ENCODE results near the gene NDUFB10.

DNA sequence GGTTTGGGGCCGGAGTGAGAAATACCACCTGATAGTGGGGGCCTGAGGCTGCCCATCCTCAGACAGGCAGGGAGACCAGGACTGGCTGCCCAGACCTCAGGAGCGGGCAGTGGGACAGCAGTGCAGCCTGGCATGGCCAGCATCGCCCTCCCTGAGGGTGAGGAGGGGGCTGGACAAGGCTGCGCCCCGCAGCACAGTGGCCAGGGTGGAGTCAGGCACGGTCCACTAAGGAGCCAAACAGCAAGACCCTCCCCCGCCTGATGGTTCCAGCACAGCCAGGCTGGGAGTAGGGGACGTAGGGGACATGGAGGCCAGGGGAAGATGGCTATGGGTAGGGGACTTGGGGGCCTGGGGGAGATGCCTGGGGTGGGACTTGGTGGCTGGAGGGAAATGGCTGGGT, 47.0 kb downstream of the NDUFB10 start:
- TF ChIP-seq, protein P1, sequence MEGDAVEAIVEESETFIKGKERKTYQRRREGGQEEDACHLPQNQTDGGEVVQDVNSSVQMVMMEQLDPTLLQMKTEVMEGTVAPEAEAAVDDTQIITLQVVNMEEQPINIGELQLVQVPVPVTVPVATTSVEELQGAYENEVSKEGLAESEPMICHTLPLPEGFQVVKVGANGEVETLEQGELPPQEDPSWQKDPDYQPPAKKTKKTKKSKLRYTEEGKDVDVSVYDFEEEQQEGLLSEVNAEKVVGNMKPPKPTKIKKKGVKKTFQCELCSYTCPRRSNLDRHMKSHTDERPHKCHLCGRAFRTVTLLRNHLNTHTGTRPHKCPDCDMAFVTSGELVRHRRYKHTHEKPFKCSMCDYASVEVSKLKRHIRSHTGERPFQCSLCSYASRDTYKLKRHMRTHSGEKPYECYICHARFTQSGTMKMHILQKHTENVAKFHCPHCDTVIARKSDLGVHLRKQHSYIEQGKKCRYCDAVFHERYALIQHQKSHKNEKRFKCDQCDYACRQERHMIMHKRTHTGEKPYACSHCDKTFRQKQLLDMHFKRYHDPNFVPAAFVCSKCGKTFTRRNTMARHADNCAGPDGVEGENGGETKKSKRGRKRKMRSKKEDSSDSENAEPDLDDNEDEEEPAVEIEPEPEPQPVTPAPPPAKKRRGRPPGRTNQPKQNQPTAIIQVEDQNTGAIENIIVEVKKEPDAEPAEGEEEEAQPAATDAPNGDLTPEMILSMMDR (IDR thresholded peaks at IDR 0.05), result no peak
- TF ChIP-seq POLR2A (IDR thresholded peaks at IDR 0.05), result no peak

All from esophagus squamous epithelium (tissue), 4 donors.